Neural progenitor cell (in vitro differentiated cells): Measurements from ENCODE around the gene UPF3B.

Source experiments
- CTCF ChIP-seq: fragments of 200-600 bp; sonication (generic); IDR thresholded peaks from 2 replicates; pipeline ENCODE4 v1.5.1; 2017; ENCODE audit warnings: antibody characterized with exemption, mild to moderate bottlenecking
- EZH2 ChIP-seq: fragments of 200-600 bp; sonication (generic); IDR thresholded peaks from 2 replicates; pipeline ENCODE4 v1.6.1; 2017; ENCODE audit warnings: antibody characterized with exemption, mild to moderate bottlenecking, moderate library complexity
- EZH2phosphoT487 ChIP-seq: fragments of 200-600 bp; sonication (generic); IDR thresholded peaks from 2 replicates; pipeline ENCODE4 v1.6.1; 2017; ENCODE audit warnings: antibody characterized with exemption

- TF ChIP-seq CTCF: no peak
- TF ChIP-seq EZH2: no peak
- TF ChIP-seq EZH2phosphoT487: no peak
Measured at GRCh38 chrX:119791437-119792231, 61.1 kb downstream of the UPF3B start, which contains the start of gene RPL39.
